ENCODE measurements around the gene MUC20.
"Not testable (repeated sequence)": the region's sequence is repeated elsewhere in the genome, so short reads cannot be mapped to it uniquely, and the experiment has no call there.

The MUC20 gene

GRCh38 chr3:195777975-195778374 lies 57.2 kb downstream of the MUC20 start:
- DNase-seq: no peak

GRCh38 chr3:195781236-195781635 lies 60.5 kb downstream of the MUC20 start:
- DNase-seq: not testable (repeated sequence)

Data from Kasumi-1 (cell line).